Peyer's patch (tissue), 4 donors: ENCODE data around the gene WDR7. TPM values are rescaled to one million over a fixed set of nuclear protein-coding genes. Genes with fewer than 3 reads are reported as not detected.
A peak's percentile ranks its signal among the peaks of the same experiment; 100 is the strongest.

Experiments
- DNase-seq, 3 donors: peaks; one replicate each; pipeline ENCODE4 v3.0.0-alpha.2; 2017 to 2019
- H3K27ac ChIP-seq, 4 donors: fragments of 200-600 bp; sonication (generic); one replicate each; pipeline ENCODE4 v1.5.1; 2016 to 2019
- H3K27me3 ChIP-seq, 2 donors: fragments of 200-600 bp; sonication (generic); one replicate each; pipeline ENCODE4 v1.5.1; 2019
- H3K36me3 ChIP-seq, 3 donors: fragments of 200-600 bp; sonication (generic); one replicate each; pipeline ENCODE4 v1.5.1; 2016 to 2019
- H3K4me1 ChIP-seq, 4 donors: fragments of 200-600 bp; sonication (generic); one replicate each; pipeline ENCODE4 v1.5.1; 2016 to 2019
- H3K4me3 ChIP-seq, 4 donors: fragments of 200-600 bp; sonication (generic); 1 replicate in 3 of 4; 2 replicates in 1 of 4; pipeline ENCODE4 v1.5.1; 2016 to 2019; ENCODE audit warnings: mild to moderate bottlenecking in 1 of 4
- H3K9me3 ChIP-seq, 4 donors: fragments of 200-600 bp; sonication (generic); one replicate each; pipeline ENCODE4 v1.5.1; 2016 to 2019; ENCODE audit warnings: mild to moderate bottlenecking in 1 of 4
- POLR2A ChIP-seq, 2 donors: fragments of 450-650 bp; IDR thresholded peaks; one replicate each; pipeline ENCODE4 v1.5.1; 2017; ENCODE audit warnings: antibody characterized with exemption in 2 of 2, mild to moderate bottlenecking in 2 of 2, moderate library complexity in 2 of 2
- total RNA-seq, 4 donors: library from RNA; depleted of rRNA; stranded (reverse); fragments of >200 nt; gene quantifications; one replicate each; pipeline ENCODE4 v1.1.0, GENCODE V29; 2016
- TF ChIP-seq, protein P1 (sequence below), 6 experiments: fragments of 450-650 bp in 4 of 6; fragments of 200-600 bp in 2 of 6; sonication (generic) in 1 of 6; IDR thresholded peaks; one replicate each; pipeline ENCODE4 v1.5.1; 2017 to 2019; ENCODE audit warnings: antibody characterized with exemption in 6 of 6, mild to moderate bottlenecking in 3 of 6, moderate library complexity in 1 of 6

Gene WDR7
- total RNA-seq, 4 donors from 2014 or later, result 28.0 to 60.2 (median 34.4) TPM

DNA sequence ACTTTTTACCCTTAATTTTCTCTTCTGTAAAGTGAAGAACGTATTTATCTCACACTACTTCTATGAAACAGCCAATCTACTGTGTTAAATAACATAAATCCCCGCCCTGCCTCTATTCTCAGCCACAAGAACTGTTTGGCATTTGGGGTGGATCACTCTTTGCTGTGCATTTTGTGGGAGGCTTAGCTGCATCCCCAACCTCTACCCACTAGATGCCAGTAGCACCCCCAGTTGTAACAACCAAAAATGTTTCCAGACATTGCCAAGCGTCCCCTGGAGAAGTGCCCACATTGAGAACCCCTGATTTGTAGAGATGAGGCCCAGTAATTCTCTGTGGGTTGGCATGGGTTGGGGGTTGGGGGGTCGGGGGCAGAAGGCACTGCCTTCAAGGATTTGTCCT lies 401.0 kb downstream of the WDR7 start:
- Histone ChIP-seq H3K4me1 (peaks cover 0 to 22% (median 4%) of the 10 kb centered on the region in 4 donors), H3K27ac (peak overlapping the region in 2 of 4 donors; percentile 7 to 30), H3K9me3 (no peaks in the 10 kb centered on the region), H3K4me3 (no peak overlapping the region), H3K36me3 (no peaks in the 10 kb centered on the region), H3K27me3 (no peaks in the 10 kb centered on the region)
- TF ChIP-seq, protein P1, sequence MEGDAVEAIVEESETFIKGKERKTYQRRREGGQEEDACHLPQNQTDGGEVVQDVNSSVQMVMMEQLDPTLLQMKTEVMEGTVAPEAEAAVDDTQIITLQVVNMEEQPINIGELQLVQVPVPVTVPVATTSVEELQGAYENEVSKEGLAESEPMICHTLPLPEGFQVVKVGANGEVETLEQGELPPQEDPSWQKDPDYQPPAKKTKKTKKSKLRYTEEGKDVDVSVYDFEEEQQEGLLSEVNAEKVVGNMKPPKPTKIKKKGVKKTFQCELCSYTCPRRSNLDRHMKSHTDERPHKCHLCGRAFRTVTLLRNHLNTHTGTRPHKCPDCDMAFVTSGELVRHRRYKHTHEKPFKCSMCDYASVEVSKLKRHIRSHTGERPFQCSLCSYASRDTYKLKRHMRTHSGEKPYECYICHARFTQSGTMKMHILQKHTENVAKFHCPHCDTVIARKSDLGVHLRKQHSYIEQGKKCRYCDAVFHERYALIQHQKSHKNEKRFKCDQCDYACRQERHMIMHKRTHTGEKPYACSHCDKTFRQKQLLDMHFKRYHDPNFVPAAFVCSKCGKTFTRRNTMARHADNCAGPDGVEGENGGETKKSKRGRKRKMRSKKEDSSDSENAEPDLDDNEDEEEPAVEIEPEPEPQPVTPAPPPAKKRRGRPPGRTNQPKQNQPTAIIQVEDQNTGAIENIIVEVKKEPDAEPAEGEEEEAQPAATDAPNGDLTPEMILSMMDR (IDR thresholded peaks at IDR 0.05), result no peak
- no peak for TF ChIP-seq POLR2A (IDR thresholded peaks at IDR 0.05)
- no peak for DNase-seq

- DNase-seq, result peak in 1 of 3 donors; percentile 71
Measured at GRCh38 chr18:57052759-57053158, 401.6 kb downstream of the WDR7 start.

GRCh38 chr18:57054891-57055290 lies 403.7 kb downstream of the WDR7 start:
- Histone ChIP-seq H3K4me1 (peaks cover 0 to 22% (median 4%) of the 10 kb centered on the region in 4 donors), H3K9me3 (no peaks in the 10 kb centered on the region), H3K27me3 (no peaks in the 10 kb centered on the region), H3K36me3 (no peaks in the 10 kb centered on the region), H3K4me3 (no peak overlapping the region), H3K27ac (no peak overlapping the region)
- DNase-seq, result no peak
- TF ChIP-seq POLR2A (IDR thresholded peaks at IDR 0.05), result no peak
- TF ChIP-seq, protein P1 (IDR thresholded peaks at IDR 0.05), result no peak

More at GRCh38 chr18:57052759-57053158, 401.6 kb downstream of the WDR7 start:
- Histone ChIP-seq H3K27ac (peak overlapping the region in 1 of 4 donors; percentile 30), H3K27me3 (no peaks in the 10 kb centered on the region), H3K4me1 (peaks cover 0 to 22% (median 4%) of the 10 kb centered on the region in 4 donors), H3K4me3 (no peak overlapping the region), H3K36me3 (no peaks in the 10 kb centered on the region), H3K9me3 (no peaks in the 10 kb centered on the region)
- TF ChIP-seq, protein P1 (IDR thresholded peaks at IDR 0.05), result no peak
- TF ChIP-seq POLR2A (IDR thresholded peaks at IDR 0.05), result no peak

DNA sequence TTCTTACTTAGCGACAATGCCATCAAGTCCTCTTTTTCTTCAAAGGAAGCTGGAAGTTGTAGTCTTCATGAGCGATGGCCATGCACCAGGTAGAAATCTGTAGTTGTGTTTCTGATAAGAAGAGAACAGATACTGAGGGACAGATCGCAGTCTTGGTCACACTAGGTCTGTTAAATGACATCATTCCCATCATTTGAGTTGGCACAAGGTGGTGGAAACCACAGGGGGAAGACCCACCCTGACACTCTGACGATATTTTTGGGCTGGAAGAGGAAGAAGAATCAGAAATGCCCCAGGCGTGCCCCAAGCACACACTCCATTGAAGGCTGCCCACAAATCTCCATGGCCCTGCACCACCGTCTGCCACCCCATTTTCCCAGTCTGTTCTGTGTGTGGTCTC lies 406.7 kb downstream of the WDR7 start:
- TF ChIP-seq POLR2A (IDR thresholded peaks at IDR 0.05), result no peak
- TF ChIP-seq, protein P1 (IDR thresholded peaks at IDR 0.05), result no peak
- no peaks in the 10 kb centered on the region for H3K27me3 ChIP-seq
- H3K27ac ChIP-seq, result no peak overlapping the region
- no peak overlapping the region for H3K4me3 ChIP-seq
- no peak for DNase-seq
- peaks cover 0 to 2% (median 0%) of the 10 kb centered on the region in 4 donors for H3K4me1 ChIP-seq
- no peaks in the 10 kb centered on the region for H3K9me3 ChIP-seq
- H3K36me3 ChIP-seq, result no peaks in the 10 kb centered on the region

DNA sequence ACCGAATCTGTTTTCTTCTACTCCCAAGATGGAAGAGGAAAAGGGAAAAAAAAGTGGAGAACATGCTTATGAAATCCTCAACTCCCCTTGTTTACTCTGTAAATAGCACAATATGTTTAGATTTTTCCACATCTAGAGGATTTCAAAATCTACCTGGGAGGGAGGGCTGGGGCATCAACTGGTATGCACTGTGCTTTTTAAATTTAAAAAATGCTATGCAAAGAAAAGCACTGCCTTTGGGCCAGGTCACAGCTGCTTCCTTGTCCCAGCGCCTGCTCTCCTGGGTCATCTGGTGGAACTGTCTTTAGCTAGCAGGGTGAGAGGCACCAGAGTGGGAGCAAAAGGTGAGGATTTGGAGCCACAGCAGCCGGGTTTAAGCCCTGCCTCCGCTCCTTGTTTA lies 407.6 kb downstream of the WDR7 start:
- H3K9me3 ChIP-seq, result no peaks in the 10 kb centered on the region
- H3K27me3 ChIP-seq, result no peaks in the 10 kb centered on the region
- DNase-seq, result no peak
- H3K36me3 ChIP-seq, result no peaks in the 10 kb centered on the region
- no peak overlapping the region for H3K27ac ChIP-seq
- TF ChIP-seq, protein P1 (IDR thresholded peaks at IDR 0.05), result no peak
- TF ChIP-seq POLR2A (IDR thresholded peaks at IDR 0.05), result no peak
- no peak overlapping the region for H3K4me3 ChIP-seq
- no peaks in the 10 kb centered on the region for H3K4me1 ChIP-seq

GRCh38 chr18:57059366-57059765 lies 408.2 kb downstream of the WDR7 start:
- Histone ChIP-seq H3K27me3 (no peaks in the 10 kb centered on the region), H3K9me3 (no peaks in the 10 kb centered on the region), H3K4me3 (no peak overlapping the region), H3K27ac (no peak overlapping the region), H3K4me1 (no peaks in the 10 kb centered on the region), H3K36me3 (no peaks in the 10 kb centered on the region)
- DNase-seq, result no peak
- no peak for TF ChIP-seq POLR2A (IDR thresholded peaks at IDR 0.05)
- TF ChIP-seq, protein P1 (IDR thresholded peaks at IDR 0.05), result no peak
